Peyer's patch (tissue), 4 donors: ENCODE measurements around the gene GPR18. TPM values are rescaled to one million over a fixed set of nuclear protein-coding genes. Genes with fewer than 3 reads are reported as not detected.

ENCODE experiments used
- DNase-seq, 3 donors: peaks; one replicate each; pipeline ENCODE4 v3.0.0-alpha.2; 2017 to 2019
- H3K27ac ChIP-seq, 4 donors: fragments of 200-600 bp; sonication (generic); one replicate each; pipeline ENCODE4 v1.5.1; 2016 to 2019
- H3K27me3 ChIP-seq, 2 donors: fragments of 200-600 bp; sonication (generic); one replicate each; pipeline ENCODE4 v1.5.1; 2019
- H3K36me3 ChIP-seq, 3 donors: fragments of 200-600 bp; sonication (generic); one replicate each; pipeline ENCODE4 v1.5.1; 2016 to 2019
- H3K4me1 ChIP-seq, 4 donors: fragments of 200-600 bp; sonication (generic); one replicate each; pipeline ENCODE4 v1.5.1; 2016 to 2019
- H3K4me3 ChIP-seq, 4 donors: fragments of 200-600 bp; sonication (generic); 1 replicate in 3 of 4; 2 replicates in 1 of 4; pipeline ENCODE4 v1.5.1; 2016 to 2019; ENCODE audit warnings: mild to moderate bottlenecking in 1 of 4
- H3K9me3 ChIP-seq, 4 donors: fragments of 200-600 bp; sonication (generic); one replicate each; pipeline ENCODE4 v1.5.1; 2016 to 2019; ENCODE audit warnings: mild to moderate bottlenecking in 1 of 4
- CTCF ChIP-seq, 6 experiments: fragments of 450-650 bp in 4 of 6; fragments of 200-600 bp in 2 of 6; sonication (generic) in 1 of 6; IDR thresholded peaks; one replicate each; pipeline ENCODE4 v1.5.1; 2017 to 2019; ENCODE audit warnings: antibody characterized with exemption in 6 of 6, mild to moderate bottlenecking in 3 of 6, moderate library complexity in 1 of 6
- POLR2A ChIP-seq, 2 donors: fragments of 450-650 bp; IDR thresholded peaks; one replicate each; pipeline ENCODE4 v1.5.1; 2017; ENCODE audit warnings: antibody characterized with exemption in 2 of 2, mild to moderate bottlenecking in 2 of 2, moderate library complexity in 2 of 2
- total RNA-seq, 4 donors: library from RNA; depleted of rRNA; stranded (reverse); fragments of >200 nt; gene quantifications; one replicate each; pipeline ENCODE4 v1.1.0, GENCODE V29; 2016

The GPR18 gene
- total RNA-seq, 4 donors from 2014 or later: 0.53 to 4.1 TPM; not detected in 2

- TF ChIP-seq CTCF (IDR thresholded peaks at IDR 0.05): no peak
- no peak for TF ChIP-seq POLR2A (IDR thresholded peaks at IDR 0.05)
- no peak overlapping the region for H3K4me3 ChIP-seq
- H3K9me3 ChIP-seq: no peaks in the 10 kb centered on the region
- peaks cover 0 to 7% (median 0%) of the 10 kb centered on the region in 4 donors for H3K4me1 ChIP-seq
- DNase-seq: no peak
- H3K36me3 ChIP-seq: peaks cover 0 to 4% (median 0%) of the 10 kb centered on the region in 3 donors
- no peak overlapping the region for H3K27ac ChIP-seq
- no peaks in the 10 kb centered on the region for H3K27me3 ChIP-seq
These were observed 49.2 kb downstream of the GPR18 start for GRCh38 chr13:99208845-99209527.

GRCh38 chr13:99208185-99208584, 50.0 kb downstream of the GPR18 start:
- Histone ChIP-seq H3K4me1 (peaks cover 0 to 14% (median 2%) of the 10 kb centered on the region in 4 donors), H3K27me3 (no peaks in the 10 kb centered on the region), H3K4me3 (no peak overlapping the region), H3K9me3 (no peaks in the 10 kb centered on the region), H3K27ac (no peak overlapping the region), H3K36me3 (peaks cover 0 to 4% (median 0%) of the 10 kb centered on the region in 3 donors)
- no peak for DNase-seq
- TF ChIP-seq POLR2A (IDR thresholded peaks at IDR 0.05) (no peak), CTCF (IDR thresholded peaks at IDR 0.05) (no peak)

GRCh38 chr13:99207511-99207910, 50.7 kb downstream of the GPR18 start:
- Histone ChIP-seq H3K27ac (no peak overlapping the region), H3K27me3 (no peaks in the 10 kb centered on the region), H3K4me1 (peaks cover 0 to 21% (median 3%) of the 10 kb centered on the region in 4 donors), H3K36me3 (peaks cover 0 to 4% (median 0%) of the 10 kb centered on the region in 3 donors), H3K9me3 (no peaks in the 10 kb centered on the region), H3K4me3 (no peak overlapping the region)
- TF ChIP-seq CTCF (IDR thresholded peaks at IDR 0.05) (no peak), POLR2A (IDR thresholded peaks at IDR 0.05) (no peak)
- DNase-seq: no peak

- peaks cover 0 to 4% (median 0%) of the 10 kb centered on the region in 3 donors for H3K36me3 ChIP-seq
- no peak overlapping the region for H3K27ac ChIP-seq
- DNase-seq: no peak
- no peak overlapping the region for H3K4me3 ChIP-seq
- H3K27me3 ChIP-seq: no peaks in the 10 kb centered on the region
- H3K9me3 ChIP-seq: no peaks in the 10 kb centered on the region
- TF ChIP-seq CTCF (IDR thresholded peaks at IDR 0.05) (no peak), POLR2A (IDR thresholded peaks at IDR 0.05) (no peak)
- H3K4me1 ChIP-seq: peaks cover 0 to 27% (median 3%) of the 10 kb centered on the region in 4 donors
These were observed 51.3 kb downstream of the GPR18 start for GRCh38 chr13:99206873-99207272.

GRCh38 chr13:99206226-99206625, 52.0 kb downstream of the GPR18 start:
- TF ChIP-seq POLR2A (IDR thresholded peaks at IDR 0.05) (no peak), CTCF (IDR thresholded peaks at IDR 0.05) (no peak)
- no peak for DNase-seq

More at GRCh38 chr13:99206226-99206625, 52.0 kb downstream of the GPR18 start:
- peaks cover 0 to 27% (median 3%) of the 10 kb centered on the region in 4 donors for H3K4me1 ChIP-seq
- no peak overlapping the region for H3K4me3 ChIP-seq
- H3K36me3 ChIP-seq: peaks cover 0 to 4% (median 0%) of the 10 kb centered on the region in 3 donors
- no peaks in the 10 kb centered on the region for H3K9me3 ChIP-seq
- H3K27me3 ChIP-seq: no peaks in the 10 kb centered on the region
- H3K27ac ChIP-seq: no peak overlapping the region
